Astrocyte of the cerebellum (primary cell): ENCODE measurements around the gene SELENOO.

Experiments used
- DNase-seq: peaks from one replicate; pipeline ENCODE4 v3.0.0-alpha.2; 2011; ENCODE audit warnings: low read depth
- H3K4me3 ChIP-seq: 2 replicates; pipeline ENCODE4 v1.5.1; 2011; ENCODE audit warnings: mild to moderate bottlenecking, low read depth, low read length, moderate library complexity
- CTCF ChIP-seq: IDR thresholded peaks from 2 replicates; pipeline ENCODE4 v1.5.1; 2012; ENCODE audit warnings: low read length, low read depth, moderate library complexity, mild to moderate bottlenecking; ENCODE audit errors: missing control alignments
- in situ Hi-C: cut with HindIII; loops from 2 replicates; pipeline ENCODE4 v1.10.0; 2017; ENCODE audit warnings: low sequenced_read_pairs

The SELENOO gene

GRCh38 chr22:50169774-50170341 lies 31.0 kb upstream of the SELENOO start:
- H3K4me3 ChIP-seq, result peak overlapping the region; percentile 29
- in situ Hi-C loops, result no loop called here
- TF ChIP-seq CTCF, result no peak
- DNase-seq, result no peak

GRCh38 chr22:50170453-50171318 lies 30.1 kb upstream of the SELENOO start, which contains the start of gene PANX2:
PANX2 (plus strand) TSS chr22:50170731; CDS start chr22:50170731, 0 bp downstream.
- TF ChIP-seq CTCF, result no peak
- peak within 1 kb of the TSS; percentile 32 for H3K4me3 ChIP-seq
- no peak for DNase-seq
- in situ Hi-C loops, result no loop called here

- H3K4me3 ChIP-seq, result no peak overlapping the region
- DNase-seq, result no peak
- no peak for TF ChIP-seq CTCF
- in situ Hi-C loops, result no loop called here
Observed at GRCh38 chr22:50171319-50171964, 29.4 kb upstream of the SELENOO start.

GRCh38 chr22:50171965-50172421 lies 28.8 kb upstream of the SELENOO start:
- H3K4me3 ChIP-seq, result no peak overlapping the region
- DNase-seq, result no peak
- no peak for TF ChIP-seq CTCF
- in situ Hi-C loops, result no loop called here

- in situ Hi-C loops, result no loop called here
- H3K4me3 ChIP-seq, result no peak overlapping the region
- no peak for TF ChIP-seq CTCF
- no peak for DNase-seq
Observed at GRCh38 chr22:50173311-50173982, 27.4 kb upstream of the SELENOO start.

GRCh38 chr22:50173983-50174355 lies 26.8 kb upstream of the SELENOO start:
- in situ Hi-C loops, result no loop called here
- DNase-seq, result no peak
- H3K4me3 ChIP-seq, result no peak overlapping the region
- TF ChIP-seq CTCF, result no peak
